ENCODE results near the gene ABRACL.

ABRACL gene

GRCh38 chr6:139054001-139054400, 25.5 kb downstream of the ABRACL start:
- no peak for DNase-seq (ENCODE audit: low read depth in 2 of 2)

- DNase-seq (ENCODE audit: low read depth in 2 of 2), result no peak
Observed at GRCh38 chr6:139055709-139056108, 27.2 kb downstream of the ABRACL start.

GRCh38 chr6:139058029-139058428, 29.5 kb downstream of the ABRACL start:
- DNase-seq (ENCODE audit: low read depth in 2 of 2), result no peak

GRCh38 chr6:139060332-139060731, 31.8 kb downstream of the ABRACL start:
- DNase-seq (ENCODE audit: low read depth in 2 of 2), result no peak

- DNase-seq (ENCODE audit: low read depth in 2 of 2), result no peak
Observed at GRCh38 chr6:139062932-139063646, 34.5 kb downstream of the ABRACL start.

GRCh38 chr6:139064981-139065665, 36.6 kb downstream of the ABRACL start:
- DNase-seq (ENCODE audit: low read depth in 2 of 2), result no peak

- no peak for DNase-seq (ENCODE audit: low read depth in 2 of 2)
Observed at GRCh38 chr6:139066080-139066479, 37.5 kb downstream of the ABRACL start.

GRCh38 chr6:139068846-139069245, 40.3 kb downstream of the ABRACL start:
- no peak for DNase-seq (ENCODE audit: low read depth in 2 of 2)

- DNase-seq (ENCODE audit: low read depth in 2 of 2), result no peak
Observed at GRCh38 chr6:139073118-139073517, 44.6 kb downstream of the ABRACL start.

- no peak for DNase-seq (ENCODE audit: low read depth in 2 of 2)
Observed at GRCh38 chr6:139079018-139079417, 50.5 kb downstream of the ABRACL start.

- DNase-seq (ENCODE audit: low read depth in 2 of 2), result no peak
Observed at GRCh38 chr6:139080255-139080920, 51.8 kb downstream of the ABRACL start.

GRCh38 chr6:139081471-139081870, 52.9 kb downstream of the ABRACL start:
- no peak for DNase-seq (ENCODE audit: low read depth in 2 of 2)

GRCh38 chr6:139082370-139082769, 53.8 kb downstream of the ABRACL start:
- DNase-seq (ENCODE audit: low read depth in 2 of 2), result no peak

GRCh38 chr6:139091826-139092225, 63.3 kb downstream of the ABRACL start:
- no peak for DNase-seq (ENCODE audit: low read depth in 2 of 2)

Measured in stimulated activated CD4-positive, alpha-beta T cell treated with anti-CD3 and anti-CD28 coated beads, Interleukin-1b, Interleukin-23, amount 100 ng/mL, for 4 hours (primary cell).